Measurements from ENCODE around the gene OPN3.

Gene OPN3

GRCh38 chr1:241647658-241648057 is 7.5 kb upstream of the OPN3 start:
- DNase-seq (ENCODE audit: low read depth), result peak; percentile 91
- no peak overlapping the region for H3K4me3 ChIP-seq (ENCODE audit: control insufficient read depth, low read depth, low read length)
- TF ChIP-seq, protein P1, sequence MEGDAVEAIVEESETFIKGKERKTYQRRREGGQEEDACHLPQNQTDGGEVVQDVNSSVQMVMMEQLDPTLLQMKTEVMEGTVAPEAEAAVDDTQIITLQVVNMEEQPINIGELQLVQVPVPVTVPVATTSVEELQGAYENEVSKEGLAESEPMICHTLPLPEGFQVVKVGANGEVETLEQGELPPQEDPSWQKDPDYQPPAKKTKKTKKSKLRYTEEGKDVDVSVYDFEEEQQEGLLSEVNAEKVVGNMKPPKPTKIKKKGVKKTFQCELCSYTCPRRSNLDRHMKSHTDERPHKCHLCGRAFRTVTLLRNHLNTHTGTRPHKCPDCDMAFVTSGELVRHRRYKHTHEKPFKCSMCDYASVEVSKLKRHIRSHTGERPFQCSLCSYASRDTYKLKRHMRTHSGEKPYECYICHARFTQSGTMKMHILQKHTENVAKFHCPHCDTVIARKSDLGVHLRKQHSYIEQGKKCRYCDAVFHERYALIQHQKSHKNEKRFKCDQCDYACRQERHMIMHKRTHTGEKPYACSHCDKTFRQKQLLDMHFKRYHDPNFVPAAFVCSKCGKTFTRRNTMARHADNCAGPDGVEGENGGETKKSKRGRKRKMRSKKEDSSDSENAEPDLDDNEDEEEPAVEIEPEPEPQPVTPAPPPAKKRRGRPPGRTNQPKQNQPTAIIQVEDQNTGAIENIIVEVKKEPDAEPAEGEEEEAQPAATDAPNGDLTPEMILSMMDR (conservative IDR thresholded peaks at IDR 0.05; ENCODE audit: control insufficient read depth, insufficient read depth, low read depth, low read length), result no peak

- TF ChIP-seq, protein P1 (conservative IDR thresholded peaks at IDR 0.05; ENCODE audit: control insufficient read depth, insufficient read depth, low read depth, low read length), result no peak
- H3K4me3 ChIP-seq (ENCODE audit: control insufficient read depth, low read depth, low read length), result no peak overlapping the region
- DNase-seq (ENCODE audit: low read depth), result no peak
Observed at GRCh38 chr1:241646201-241646600, 6.0 kb upstream of the OPN3 start.

DNA sequence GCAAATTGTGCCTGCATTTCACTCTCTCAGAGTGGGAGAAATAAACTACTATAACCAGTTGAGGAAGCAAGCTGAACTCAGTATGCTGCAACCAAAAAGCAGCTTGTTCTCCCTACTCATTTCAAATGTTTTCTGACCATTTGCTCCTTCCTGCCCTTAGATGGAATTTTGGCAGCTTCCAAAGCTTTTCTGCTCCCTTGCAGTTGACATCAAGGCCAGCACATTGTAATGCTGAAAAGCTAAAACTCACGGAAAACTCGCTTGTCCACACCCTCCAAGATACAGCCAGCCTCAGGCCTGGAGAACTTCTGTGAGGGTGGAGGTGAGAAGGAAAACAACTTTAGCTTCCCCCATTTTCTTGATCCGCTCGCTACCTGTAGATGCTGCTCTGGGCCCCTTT is 5.0 kb upstream of the OPN3 start:
- no peak overlapping the region for H3K4me3 ChIP-seq (ENCODE audit: control insufficient read depth, low read depth, low read length)
- TF ChIP-seq, protein P1 (conservative IDR thresholded peaks at IDR 0.05; ENCODE audit: control insufficient read depth, insufficient read depth, low read depth, low read length), result no peak
- DNase-seq (ENCODE audit: low read depth), result no peak

DNA sequence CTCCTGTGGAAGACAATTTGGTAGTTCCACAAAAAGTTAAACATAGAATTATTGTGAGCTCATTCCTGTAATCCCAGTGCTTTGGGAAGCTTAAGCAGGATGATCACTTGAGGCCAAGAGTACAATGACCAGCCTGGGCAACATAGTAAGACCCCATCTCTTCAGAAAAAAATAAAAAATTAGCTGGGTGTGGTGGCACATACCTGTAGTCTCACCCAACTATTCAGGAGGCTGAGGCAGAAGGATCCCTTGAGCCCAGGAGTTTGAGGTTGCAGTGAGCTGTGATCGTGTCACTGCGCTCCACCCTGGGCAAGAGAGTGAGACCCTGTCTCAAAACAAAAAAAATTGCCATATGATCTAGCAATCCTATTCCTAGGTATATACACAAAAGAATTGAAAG is 4.1 kb upstream of the OPN3 start:
- no peak for DNase-seq (ENCODE audit: low read depth)
- TF ChIP-seq, protein P1 (conservative IDR thresholded peaks at IDR 0.05; ENCODE audit: control insufficient read depth, insufficient read depth, low read depth, low read length), result no peak

DNA sequence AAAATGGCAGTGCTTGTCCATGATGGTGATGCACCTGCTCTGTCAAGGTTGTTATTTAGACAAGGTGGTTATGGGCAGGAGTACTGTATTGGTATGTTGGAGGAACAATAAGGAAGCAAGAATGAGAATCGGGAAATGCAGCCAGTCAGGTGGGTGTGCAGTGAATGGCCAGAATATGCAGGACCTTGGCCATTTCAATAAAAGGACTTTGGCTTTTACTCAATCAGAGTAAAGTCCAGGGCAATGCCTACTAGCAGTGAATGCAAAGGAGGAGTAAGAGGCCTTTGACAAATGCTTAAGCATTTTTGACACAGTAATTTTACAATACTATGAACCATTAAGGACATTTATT is 2.4 kb upstream of the OPN3 start:
- no peak overlapping the region for H3K4me3 ChIP-seq (ENCODE audit: control insufficient read depth, low read depth, low read length)
- no peak for DNase-seq (ENCODE audit: low read depth)
- TF ChIP-seq, protein P1 (conservative IDR thresholded peaks at IDR 0.05; ENCODE audit: control insufficient read depth, insufficient read depth, low read depth, low read length), result no peak

More for the DNA sequence above, 4.1 kb upstream of the OPN3 start:
- no peak overlapping the region for H3K4me3 ChIP-seq (ENCODE audit: control insufficient read depth, low read depth, low read length)

- TF ChIP-seq, protein P1 (conservative IDR thresholded peaks at IDR 0.05; ENCODE audit: control insufficient read depth, insufficient read depth, low read depth, low read length), result no peak
- no peak overlapping the region for H3K4me3 ChIP-seq (ENCODE audit: control insufficient read depth, low read depth, low read length)
- peak; percentile 63 for DNase-seq (ENCODE audit: low read depth)
Observed at GRCh38 chr1:241641773-241642592, 1.8 kb upstream of the OPN3 start.

All from fibroblast of mammary gland (primary cell).